DMS153 treated with DMSO at 0.1 percent for 48 hours (cell line): ENCODE results near the gene AQP12A.

ENCODE experiments used
- DNase-seq: peaks from one replicate; lab custom pipeline; 2025; ENCODE audit not compliant: unreplicated experiment; lab: John Stamatoyannopoulos, UW

AQP12A gene

GRCh38 chr2:240734756-240735155, 43.1 kb downstream of the AQP12A start:
- DNase-seq = no peak

DNA sequence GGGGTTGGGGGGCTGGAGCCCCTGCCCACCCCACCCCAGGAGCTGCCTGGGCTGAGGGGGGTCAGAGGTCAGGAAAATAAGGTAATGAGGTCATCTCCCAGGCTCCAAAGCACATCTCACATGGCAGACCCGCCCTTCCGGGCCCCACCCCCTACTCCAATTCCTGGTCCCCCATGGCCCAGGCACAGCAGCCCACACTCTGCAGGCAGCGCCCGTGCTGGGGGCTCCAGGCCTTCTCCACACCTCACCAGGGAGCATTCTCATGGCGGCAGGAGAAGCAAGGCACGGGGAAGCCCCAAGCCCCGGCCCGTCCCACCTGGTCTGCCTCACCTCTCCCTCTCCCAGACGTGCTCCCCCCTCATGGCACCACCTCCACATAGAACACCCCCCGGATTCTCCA, 43.8 kb downstream of the AQP12A start:
- no peak for DNase-seq

- DNase-seq = no peak
These were observed 44.9 kb downstream of the AQP12A start for GRCh38 chr2:240736281-240737250.

- no peak for DNase-seq
These were observed 45.8 kb downstream of the AQP12A start for GRCh38 chr2:240737512-240737911.

DNA sequence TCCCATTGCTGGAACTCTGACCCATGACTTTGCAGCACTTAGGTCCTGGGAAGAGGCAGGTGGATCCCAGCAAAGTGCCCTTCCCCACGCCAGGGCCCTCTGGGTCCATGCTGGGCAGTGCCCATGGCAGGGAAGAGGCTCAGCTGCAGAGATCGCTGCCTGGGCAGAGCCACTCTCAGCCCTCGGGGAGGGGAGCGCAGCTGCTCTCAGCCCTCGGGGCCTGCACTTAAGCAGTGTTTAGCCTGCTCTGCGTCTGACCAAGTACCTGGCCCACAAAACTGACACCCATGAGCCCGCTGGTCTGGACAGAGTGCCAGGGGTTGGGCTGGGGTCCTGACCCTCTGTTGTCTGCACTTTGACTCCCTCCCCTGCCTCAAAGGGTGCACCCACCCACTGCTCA, 46.3 kb downstream of the AQP12A start:
- no peak for DNase-seq

GRCh38 chr2:240739797-240740196, 48.1 kb downstream of the AQP12A start:
- DNase-seq = no peak

GRCh38 chr2:240741091-240741490, 49.4 kb downstream of the AQP12A start:
- DNase-seq = no peak

- no peak for DNase-seq
These were observed 51.0 kb downstream of the AQP12A start for GRCh38 chr2:240742602-240743095.

GRCh38 chr2:240745456-240745855, 53.8 kb downstream of the AQP12A start:
- no peak for DNase-seq

DNA sequence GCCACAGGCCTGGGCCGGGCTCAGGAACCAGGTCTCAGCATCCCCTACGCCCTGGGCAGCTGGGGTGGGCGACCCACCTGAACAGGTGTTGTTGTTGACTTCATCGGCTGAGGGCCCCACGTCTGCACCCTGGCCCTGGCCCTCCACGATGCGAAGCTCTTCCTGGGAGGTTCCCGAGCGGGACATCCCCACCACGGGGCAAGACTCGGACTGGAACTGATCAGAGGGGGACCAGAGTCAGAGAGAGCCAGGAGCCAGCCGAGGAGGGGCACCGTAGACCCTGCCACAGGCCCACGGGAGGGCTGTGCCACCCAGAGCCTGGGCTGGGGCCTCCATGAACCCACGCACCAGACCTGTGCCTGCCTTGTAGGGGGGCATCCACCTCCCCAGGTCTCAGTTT, 54.3 kb downstream of the AQP12A start:
- no peak for DNase-seq

- no peak for DNase-seq
These were observed 55.0 kb downstream of the AQP12A start for GRCh38 chr2:240746671-240747070.

DNA sequence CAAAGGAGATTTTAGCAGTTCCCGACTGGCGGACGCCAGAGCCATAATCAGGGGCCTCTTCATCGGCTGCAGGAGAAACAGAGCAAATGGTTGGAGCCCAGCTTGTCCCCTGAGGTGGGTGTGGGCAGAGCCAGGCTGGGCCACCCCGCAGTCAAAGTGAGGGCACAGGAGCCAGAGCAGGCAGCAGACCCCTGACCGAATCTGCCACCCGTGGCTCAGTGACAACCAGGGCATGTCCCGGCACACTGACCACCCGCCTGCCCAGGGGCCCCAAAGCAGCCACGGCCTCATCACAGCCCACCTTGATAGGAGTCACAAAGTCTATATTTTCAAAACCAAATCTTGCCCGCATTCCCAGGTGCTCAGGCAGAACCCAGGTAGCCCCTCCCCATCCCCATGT, 55.6 kb downstream of the AQP12A start:
- no peak for DNase-seq
